ENCODE results near the gene CKS2.
"Not testable (repeated sequence)": the region's sequence is repeated elsewhere in the genome, so short reads cannot be mapped to it uniquely, and the experiment has no call there.

The CKS2 gene

GRCh38 chr9:89310475-89311345 is at the start of gene CKS2:
Gene CKS2 (plus strand): TSS chr9:89311195. CDS start chr9:89311293, 98 bp downstream.
- in situ Hi-C loops (cut with MboI; ENCODE audit: low sequenced_read_pairs) = no loop called here

- in situ Hi-C loops (cut with MboI; ENCODE audit: low sequenced_read_pairs) = no loop called here
Observed at GRCh38 chr9:89273528-89274279, 37.3 kb upstream of the CKS2 start.

GRCh38 chr9:89274838-89275237 is 36.2 kb upstream of the CKS2 start:
- in situ Hi-C loops (cut with MboI; ENCODE audit: low sequenced_read_pairs) = no loop called here

- in situ Hi-C loops (cut with MboI; ENCODE audit: low sequenced_read_pairs) = not testable (repeated sequence)
Observed at GRCh38 chr9:89276040-89276439, 35.0 kb upstream of the CKS2 start.

GRCh38 chr9:89277043-89277442 is 34.0 kb upstream of the CKS2 start:
- in situ Hi-C loops (cut with MboI; ENCODE audit: low sequenced_read_pairs) = no loop called here

GRCh38 chr9:89277454-89277853 is 33.5 kb upstream of the CKS2 start:
- in situ Hi-C loops (cut with MboI; ENCODE audit: low sequenced_read_pairs) = no loop called here

- in situ Hi-C loops (cut with MboI; ENCODE audit: low sequenced_read_pairs) = no loop called here
Observed at GRCh38 chr9:89278551-89278950, 32.4 kb upstream of the CKS2 start.

- in situ Hi-C loops (cut with MboI; ENCODE audit: low sequenced_read_pairs) = no loop called here
Observed at GRCh38 chr9:89278997-89279739, 31.8 kb upstream of the CKS2 start.

- in situ Hi-C loops (cut with MboI; ENCODE audit: low sequenced_read_pairs) = no loop called here
Observed at GRCh38 chr9:89281106-89281505, 29.9 kb upstream of the CKS2 start.

GRCh38 chr9:89282248-89282968 is 28.6 kb upstream of the CKS2 start:
- in situ Hi-C loops (cut with MboI; ENCODE audit: low sequenced_read_pairs) = not testable (repeated sequence)

- in situ Hi-C loops (cut with MboI; ENCODE audit: low sequenced_read_pairs) = no loop called here
Observed at GRCh38 chr9:89284076-89284475, 26.9 kb upstream of the CKS2 start.

GRCh38 chr9:89291741-89292140 is 19.3 kb upstream of the CKS2 start:
- in situ Hi-C loops (cut with MboI; ENCODE audit: low sequenced_read_pairs) = no loop called here

GRCh38 chr9:89293014-89293413 is 18.0 kb upstream of the CKS2 start:
- in situ Hi-C loops (cut with MboI; ENCODE audit: low sequenced_read_pairs) = no loop called here

- in situ Hi-C loops (cut with MboI; ENCODE audit: low sequenced_read_pairs) = no loop called here
Observed at GRCh38 chr9:89295400-89295799, 15.6 kb upstream of the CKS2 start.

- in situ Hi-C loops (cut with MboI; ENCODE audit: low sequenced_read_pairs) = not testable (repeated sequence)
Observed at GRCh38 chr9:89301996-89302395, 9.0 kb upstream of the CKS2 start.

GRCh38 chr9:89304020-89304833 is 6.8 kb upstream of the CKS2 start:
- in situ Hi-C loops (cut with MboI; ENCODE audit: low sequenced_read_pairs) = no loop called here

- in situ Hi-C loops (cut with MboI; ENCODE audit: low sequenced_read_pairs) = no loop called here
Observed at GRCh38 chr9:89304834-89305188, 6.2 kb upstream of the CKS2 start.

- in situ Hi-C loops (cut with MboI; ENCODE audit: low sequenced_read_pairs) = no loop called here
Observed at GRCh38 chr9:89305868-89306267, 5.1 kb upstream of the CKS2 start.

- in situ Hi-C loops (cut with MboI; ENCODE audit: low sequenced_read_pairs) = no loop called here
Observed at GRCh38 chr9:89309166-89309565, 1.8 kb upstream of the CKS2 start.
